HG02938 (cell line): Measurements from ENCODE around the gene CBS.
"Not testable (repeated sequence)": the region's sequence is repeated elsewhere in the genome, so short reads cannot be mapped to it uniquely, and the experiment has no call there.

Source experiments
- ATAC-seq: cut with Tn5 transposase; IDR thresholded peaks from one replicate; pipeline ENCODE4 v1.9.1; 2021; ENCODE audit warnings: mild to moderate bottlenecking, moderate library complexity; ENCODE audit not compliant: unreplicated experiment

The CBS gene

DNA sequence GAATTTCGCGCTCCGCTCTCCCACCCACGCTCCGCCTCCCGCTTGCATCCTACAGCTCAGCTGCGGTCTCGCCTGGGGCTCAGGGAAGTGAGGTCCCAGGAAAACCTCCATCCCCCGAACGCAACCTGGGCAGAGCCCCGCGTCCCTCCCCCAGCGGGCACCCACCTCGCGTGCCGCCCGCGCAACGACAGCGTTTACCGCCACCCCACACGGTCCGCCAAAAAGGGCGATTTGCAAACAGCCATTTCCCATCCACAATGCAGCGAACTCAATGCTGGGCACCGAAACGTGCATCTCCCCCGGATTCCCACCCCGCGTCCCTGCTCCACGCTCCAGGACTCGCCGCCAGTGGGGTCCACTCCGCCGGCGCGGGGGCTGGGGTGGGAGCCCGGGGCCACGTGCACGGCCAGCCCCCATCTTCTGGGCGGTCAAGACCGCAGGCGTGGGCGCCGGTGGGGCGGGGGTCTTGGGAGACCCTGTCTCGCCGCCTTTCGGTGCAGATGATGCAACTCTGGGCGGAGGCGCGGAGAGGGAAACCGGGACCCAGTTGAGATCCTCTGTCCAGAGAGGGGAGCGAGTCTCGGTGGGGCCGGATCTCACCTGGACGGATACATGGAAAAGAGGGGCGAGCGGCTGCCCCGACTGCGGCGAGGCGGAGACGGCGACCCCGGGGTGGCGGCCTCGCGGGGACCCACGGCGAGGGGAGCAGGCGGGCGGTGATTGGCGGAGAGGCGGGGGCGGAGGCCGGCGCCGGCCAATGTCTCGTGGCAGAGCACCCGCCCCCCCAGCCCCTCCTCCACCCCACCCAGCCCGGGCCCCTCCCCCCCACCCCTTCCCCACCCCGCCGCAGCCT, at the start of gene CBS:
CBS (minus strand) TSS at position 666 of the 853 bp plus-strand sequence. CDS start 3,642 bp downstream, outside the sequence.
- ATAC-seq: not testable (repeated sequence)

DNA sequence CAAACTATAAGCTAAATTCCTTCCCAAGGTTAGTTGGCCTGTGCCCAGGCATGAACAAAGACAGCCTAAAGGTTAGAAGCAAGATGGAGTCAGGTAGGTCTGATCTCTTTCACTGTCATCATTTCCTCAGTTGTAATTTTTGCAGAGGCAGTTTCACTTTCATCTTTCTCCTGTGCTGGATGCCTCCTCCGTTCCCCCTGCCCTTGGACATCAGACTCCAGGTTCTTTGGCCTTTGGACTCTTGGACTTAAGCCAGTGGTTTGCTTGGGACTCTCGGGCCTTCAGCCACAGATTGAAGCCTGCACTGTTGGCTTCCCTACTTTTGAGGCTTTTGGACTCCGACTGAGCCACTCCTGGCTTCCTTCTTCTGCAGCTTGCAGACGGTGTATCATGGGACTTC, 40.3 kb upstream of the CBS start:
- ATAC-seq: not testable (repeated sequence)

DNA sequence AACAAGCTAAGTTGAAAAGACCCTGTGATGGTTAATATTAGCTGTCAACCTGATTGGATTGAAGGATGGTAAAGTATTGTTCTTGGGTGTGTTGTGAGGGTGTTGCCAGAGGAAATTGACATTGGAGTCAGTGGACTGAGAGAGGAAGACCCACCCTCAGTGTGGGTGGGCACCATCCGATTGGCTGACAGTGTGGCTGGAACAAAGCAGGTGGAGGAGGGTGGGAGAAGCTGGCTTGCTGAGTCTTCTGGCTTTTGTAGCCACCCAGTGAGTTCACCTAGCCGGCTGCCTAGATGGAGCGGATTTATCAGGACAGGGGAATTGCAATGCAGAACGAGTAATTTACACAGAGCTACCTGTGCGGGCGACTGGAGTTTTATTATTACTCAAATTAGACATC, 38.8 kb upstream of the CBS start:
- not testable (repeated sequence) for ATAC-seq

DNA sequence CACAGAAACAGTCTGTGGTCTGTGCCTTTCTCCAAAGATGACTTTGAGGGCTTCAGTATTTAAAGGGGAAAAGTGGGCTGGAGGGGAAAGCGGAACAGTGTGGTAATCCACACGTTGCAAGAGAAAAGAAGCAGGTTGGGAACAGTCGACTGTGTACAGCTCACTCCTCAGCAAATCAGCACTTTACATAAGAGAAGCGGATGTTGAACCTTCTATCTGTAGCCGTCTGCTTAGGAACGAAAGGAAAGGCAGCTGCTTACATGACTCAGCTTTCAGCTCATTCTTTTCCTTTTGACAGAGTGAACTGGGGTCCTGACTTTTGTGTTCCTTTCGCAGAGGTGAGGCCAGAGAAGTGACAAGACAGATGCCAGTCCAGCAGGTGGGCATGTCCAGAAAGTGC, 33.4 kb upstream of the CBS start:
- ATAC-seq: not testable (repeated sequence)

DNA sequence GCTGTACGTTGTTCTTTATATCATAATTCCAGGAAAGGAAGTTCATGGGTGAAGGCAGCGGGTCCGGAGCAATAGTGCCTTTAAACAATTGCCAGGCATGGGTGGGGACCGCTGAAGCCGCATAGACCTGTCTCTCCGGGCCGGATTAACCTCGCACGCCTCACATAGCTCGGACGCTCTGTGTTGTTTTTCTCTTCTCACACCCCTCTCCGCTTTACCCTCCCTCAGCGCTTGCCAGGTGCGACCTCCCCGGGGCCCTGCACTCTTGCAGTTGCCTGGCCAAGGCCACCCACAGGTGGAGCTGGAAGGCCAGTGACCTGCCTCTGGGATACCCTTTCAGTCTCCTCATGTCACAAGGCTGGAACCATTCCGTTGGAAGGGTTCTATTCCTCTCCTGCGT, 32.5 kb upstream of the CBS start:
- ATAC-seq: not testable (repeated sequence)

DNA sequence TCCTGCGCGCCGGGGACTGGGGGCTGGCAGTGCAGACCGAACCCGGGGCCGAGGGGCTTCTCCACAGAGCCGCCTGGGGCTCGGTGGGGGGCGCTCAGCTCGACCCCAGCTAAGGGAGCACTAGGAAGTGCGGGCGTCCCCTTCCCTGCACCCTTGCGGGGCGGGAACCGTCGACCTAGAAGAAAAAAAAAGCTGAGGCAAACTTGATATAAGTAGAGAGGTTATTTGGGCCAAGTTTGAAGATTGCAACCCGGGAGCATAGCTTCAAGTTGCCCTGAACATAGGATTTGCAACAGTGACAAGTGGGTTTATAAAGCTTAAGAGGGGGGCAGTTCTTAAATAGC, 32.1 kb upstream of the CBS start:
- ATAC-seq: not testable (repeated sequence)

DNA sequence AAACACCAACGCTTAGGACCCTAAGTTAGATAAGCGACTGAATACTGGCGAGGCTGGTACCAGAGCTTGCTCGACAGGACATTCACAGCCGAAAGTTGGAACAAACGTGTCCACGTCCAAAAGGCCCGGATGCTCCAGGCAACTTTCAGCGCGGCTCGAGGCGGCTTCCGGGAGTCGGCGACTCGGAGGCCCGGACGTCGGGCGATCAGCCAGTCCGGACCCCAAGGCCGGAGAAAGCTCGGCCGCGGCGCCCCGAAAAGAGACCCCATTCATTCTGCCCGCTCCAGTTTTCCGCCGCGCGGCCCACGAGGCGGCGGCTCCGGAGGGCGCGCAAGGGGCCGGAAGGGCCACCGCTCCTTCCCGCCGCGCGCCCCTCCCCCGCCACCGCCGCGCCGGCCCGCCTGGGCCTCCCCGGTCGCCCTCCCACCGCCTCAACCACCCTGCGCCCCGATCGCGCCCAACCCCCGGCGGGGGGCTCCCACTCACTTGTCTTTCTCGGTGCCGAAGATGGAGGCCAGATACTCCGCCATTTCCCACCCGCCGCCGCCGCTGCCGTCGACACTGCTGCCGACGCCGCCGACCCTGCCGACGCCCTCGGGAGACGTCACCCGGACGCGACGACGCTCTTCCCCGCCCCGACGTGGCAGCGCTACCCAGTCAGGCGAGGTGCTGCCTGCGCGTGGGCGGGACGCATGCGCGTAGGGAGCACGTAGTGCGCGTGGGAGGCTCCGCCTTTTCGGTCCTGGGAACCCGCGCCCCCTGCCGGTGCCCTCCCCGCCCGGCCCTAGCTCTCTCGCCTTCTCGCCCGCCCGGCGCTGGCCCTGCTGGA, 31.5 kb upstream of the CBS start, which contains the start of gene U2AF1:
U2AF1 (minus strand) TSS at position 606 of the 829 bp plus-strand sequence; CDS start at position 530, 76 bp downstream.
- ATAC-seq: peak; percentile 63

DNA sequence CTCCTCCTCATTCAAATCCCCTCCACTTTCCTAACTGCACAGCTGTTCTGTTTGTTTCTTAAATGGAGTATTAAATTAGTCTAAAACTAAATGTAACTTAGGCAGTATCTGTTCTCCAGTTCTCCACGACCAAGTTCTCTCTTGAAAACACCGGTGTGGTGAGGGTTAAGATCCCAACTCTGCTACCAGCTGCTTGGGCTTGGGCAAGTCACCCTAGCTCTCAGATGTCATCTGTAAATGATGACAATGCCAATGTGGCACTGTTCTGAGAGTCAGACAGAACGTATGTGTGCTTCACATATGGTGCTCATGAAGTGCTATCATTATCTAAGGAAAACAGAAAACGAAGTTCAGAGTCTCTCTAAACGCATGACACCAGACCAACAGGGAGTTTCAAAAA, 29.0 kb upstream of the CBS start:
- not testable (repeated sequence) for ATAC-seq

DNA sequence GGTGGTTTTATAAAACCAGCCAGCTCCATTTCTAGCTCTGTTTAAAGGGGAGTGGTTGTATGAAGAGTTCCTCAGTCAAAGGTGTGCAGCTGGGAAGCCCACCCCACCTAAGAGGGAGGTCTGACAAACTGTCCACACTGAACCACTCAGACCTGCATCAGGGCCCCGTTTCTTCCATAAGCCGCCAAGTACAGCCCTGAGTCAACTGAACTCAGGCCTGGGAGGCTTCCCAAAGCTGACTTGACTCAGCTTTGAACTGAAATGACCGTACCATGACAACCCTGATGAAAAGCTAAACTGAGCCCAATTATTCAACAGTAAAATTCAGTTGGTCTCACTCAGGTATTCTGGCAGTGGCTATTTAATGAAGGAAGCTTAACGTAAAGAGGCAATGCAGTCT, 26.6 kb upstream of the CBS start:
- ATAC-seq: not testable (repeated sequence)

DNA sequence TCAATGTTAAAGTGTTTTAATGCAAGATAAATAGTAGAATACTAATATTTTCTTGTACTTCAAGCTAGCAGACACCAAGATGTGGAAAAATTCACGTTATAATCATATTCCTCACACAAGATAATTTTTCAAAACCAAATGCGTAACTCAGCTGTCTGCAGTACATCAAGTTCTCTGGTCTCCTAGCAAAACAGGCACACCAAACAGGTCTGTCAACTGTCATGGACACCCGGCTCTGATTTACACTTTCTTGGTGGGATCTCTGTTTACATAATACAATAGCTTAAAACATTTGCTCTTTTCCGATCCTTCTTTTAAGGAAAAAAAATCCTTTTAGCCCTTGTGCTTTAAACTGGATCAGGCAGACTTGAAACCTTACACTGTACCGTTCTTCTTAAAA, 26.0 kb upstream of the CBS start:
- not testable (repeated sequence) for ATAC-seq

DNA sequence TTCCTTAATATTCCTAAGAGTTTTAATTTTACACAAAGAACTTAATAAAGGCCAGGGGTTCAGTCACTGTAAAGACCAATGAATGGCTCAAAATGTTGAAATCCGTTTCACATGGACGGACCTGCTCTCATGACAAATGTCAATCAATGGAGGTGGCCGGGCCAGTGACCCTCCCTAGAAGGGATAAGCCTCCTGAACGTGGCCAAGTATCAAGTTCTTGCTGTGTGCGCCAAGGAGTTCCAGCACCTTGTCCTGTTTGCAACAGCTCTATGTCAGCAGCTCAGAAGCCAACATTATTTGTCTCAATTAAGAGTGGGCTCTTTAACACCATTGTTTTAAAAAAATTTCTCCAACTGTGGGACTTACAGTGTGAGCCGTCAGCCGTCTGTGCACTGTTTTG, 25.4 kb upstream of the CBS start:
- ATAC-seq: not testable (repeated sequence)

DNA sequence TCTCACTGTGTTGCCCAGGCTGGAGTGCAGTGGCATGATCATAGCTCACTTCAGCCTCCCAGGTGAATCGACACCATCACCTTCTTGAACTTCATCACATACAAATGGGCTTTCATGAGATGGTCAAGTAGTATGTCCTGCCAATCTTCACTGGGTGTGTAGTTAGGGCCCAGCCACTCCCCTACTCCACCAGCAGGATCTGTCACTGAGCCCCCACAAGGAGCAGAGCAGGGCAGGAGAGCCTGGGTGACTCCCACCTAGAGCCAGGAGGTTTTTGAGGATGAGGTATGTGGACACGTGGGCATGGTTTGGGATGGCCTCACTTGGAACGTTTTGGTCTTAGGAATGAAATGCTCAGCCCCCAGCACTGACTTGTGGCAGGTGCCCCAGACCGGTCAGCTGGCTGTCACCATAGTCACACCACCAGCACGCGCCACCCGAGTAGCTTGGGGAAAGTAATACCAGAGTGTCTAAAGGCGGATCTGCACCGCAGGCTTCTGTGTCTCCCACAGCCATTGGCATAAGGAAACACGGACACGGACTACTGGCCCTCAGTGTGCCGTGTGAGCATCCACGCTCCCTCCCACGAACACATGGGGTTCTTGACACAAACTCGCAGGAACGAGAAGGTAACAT, 16.5 kb upstream of the CBS start:
- ATAC-seq: not testable (repeated sequence)

DNA sequence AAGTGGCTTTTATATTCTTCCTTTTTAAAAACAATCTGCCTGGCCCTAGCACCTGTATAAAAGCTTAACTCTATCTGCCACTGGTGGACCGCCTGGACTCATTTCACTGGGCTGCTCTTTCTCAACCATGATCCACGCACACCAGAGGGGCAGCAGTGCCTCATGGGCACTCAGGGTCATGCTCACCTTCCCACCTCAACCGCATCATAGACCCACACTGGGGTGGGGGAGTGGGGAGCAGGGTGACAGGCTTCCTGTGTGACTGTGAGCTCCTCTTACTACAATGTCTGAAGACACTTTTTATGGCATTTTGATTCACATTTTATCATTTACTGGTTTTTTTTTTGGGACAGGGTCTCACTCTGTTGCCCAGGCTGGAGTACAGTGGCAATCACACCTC, 15.3 kb upstream of the CBS start:
- ATAC-seq: not testable (repeated sequence)

DNA sequence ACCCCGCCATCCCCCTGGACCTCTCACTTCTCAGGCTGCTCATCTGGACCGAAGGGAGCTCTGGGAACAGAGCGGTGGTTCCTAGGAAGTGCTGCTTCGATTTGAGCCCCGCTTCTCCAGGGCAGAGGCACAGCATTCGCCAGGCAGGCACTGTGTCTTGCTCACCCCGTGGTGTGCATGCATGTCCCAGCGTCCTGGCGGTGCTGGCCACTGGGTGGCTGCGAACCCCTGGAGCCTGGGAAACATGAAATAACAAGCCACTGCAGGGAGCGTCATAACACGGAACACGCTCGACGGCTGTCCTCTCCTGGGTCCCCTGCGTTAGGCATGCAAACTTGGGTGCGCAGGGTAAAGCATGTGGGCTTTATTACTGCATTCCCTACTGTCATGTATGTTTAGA, 13.8 kb upstream of the CBS start:
- not testable (repeated sequence) for ATAC-seq

DNA sequence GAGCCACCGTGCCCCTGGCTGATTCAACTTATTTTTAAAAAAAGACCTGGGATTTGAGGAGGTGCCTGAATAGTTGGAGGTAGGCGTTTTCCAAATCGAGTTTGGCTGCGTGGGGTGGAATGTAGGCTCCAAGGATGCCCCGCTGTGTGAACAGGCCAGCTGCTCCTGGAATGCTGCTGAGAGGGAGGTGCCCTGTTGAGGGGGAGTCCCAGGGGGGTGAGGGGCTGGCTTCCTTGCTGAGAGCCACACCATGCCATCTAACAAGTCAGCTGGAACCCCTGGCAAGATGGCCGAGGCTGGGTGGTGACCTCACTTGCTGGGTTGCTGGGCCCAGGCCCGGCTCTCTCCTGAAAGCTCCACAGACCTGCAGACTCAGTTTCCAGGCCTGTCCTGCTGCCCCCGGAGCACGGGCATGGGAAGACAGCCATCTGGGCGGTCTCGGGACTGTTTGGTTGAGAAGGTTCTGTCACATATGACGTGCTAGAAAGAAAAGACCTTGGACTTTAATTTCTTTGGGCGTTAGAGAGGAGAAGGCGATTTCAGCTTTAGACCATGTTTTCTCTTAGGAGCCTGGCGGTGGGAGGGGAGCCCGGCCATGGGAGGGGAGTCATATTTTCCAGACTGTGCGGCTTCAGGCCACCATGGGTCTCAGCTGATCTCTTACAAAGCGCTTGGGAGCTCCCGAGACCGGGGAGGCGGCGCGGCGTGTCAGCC, 7.1 kb upstream of the CBS start:
- ATAC-seq: not testable (repeated sequence)

DNA sequence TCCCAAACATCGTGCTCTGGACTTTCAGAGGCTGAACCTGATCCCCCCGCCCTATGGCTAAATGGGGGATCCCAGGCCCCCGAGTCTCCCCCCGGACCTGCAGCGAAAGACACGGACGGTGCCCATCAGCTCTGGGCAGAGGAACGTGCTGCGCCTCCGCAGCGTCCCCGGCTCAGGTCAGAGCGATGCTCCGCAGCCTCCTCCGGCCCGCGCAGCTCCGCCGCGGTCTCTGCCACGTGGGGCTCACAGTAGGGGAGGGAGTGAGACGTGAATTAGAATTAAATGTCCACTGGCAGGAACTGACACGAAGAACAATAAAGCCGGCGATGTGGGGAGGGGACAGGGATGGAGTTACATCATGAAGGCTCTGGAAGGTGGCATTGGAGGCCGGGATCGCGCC, 1.0 kb upstream of the CBS start:
- not testable (repeated sequence) for ATAC-seq

DNA sequence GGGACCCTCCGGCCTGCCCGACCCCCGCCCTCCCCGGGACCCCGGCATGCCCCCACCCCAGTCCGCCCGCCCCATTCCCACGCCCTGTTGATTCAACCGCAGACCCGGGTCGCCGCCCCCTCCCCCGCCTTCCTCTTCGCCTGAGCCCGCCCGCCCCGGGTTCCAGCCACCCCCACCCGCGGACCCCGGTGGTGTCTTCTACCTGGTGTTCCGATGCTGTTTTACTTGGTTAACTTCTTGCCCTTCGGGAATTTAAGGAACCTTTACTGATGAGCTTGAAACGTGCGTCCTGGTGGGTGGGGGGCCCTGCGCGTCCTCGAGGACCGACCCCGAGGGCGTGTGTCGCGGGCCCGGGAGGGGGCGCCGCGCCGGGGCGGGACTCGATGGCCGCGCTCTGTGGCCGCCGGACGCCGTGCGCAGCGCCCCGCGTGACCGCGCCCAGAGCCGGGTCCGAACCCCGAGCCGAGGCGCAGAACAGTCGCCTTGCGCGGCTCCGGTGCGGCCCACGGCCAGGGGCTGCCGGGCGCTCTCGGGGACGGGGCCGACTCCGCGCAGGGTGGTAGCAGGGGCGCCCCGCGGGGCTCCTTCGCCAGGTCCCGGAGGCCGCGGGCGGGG, 495 bp upstream of the CBS start:
- ATAC-seq: not testable (repeated sequence)

DNA sequence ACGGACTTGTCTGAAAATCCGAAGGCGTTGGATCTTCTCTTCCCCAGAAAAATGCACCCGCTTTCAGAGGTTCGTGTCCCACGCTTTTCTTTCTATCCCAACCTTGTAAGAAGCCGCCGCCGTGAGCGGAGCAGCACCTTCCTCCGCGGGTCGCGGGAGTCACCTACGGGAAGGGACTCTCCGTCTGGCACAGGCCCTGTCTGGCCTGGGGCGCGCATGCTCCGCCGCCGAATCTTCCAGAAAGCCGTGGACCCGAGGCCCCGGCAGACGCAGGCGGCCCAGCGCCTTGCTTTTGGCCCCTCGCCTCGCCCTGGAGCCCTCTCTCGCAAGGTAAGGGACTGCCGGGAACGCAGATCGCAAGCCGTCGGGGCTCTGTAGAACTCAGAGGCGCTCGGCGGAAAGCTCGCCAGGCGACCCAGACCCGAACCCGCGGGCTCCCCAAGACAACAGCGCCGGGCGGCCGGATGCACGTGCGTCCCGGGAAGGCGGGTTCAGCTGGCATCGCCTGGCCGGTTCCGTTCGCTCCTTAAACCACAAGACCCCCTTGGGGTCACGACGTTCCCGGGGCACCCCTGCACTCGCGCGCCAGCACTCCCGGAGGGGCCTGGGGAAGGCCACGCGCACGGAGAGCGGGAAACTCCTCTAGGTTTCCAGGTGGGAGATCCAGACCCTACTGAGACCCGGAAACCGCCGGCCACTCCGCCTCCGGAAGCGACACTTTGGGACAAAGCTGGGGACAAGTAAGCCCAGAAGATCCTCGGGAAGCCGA, 1.1 kb downstream of the CBS start:
- ATAC-seq: not testable (repeated sequence)

DNA sequence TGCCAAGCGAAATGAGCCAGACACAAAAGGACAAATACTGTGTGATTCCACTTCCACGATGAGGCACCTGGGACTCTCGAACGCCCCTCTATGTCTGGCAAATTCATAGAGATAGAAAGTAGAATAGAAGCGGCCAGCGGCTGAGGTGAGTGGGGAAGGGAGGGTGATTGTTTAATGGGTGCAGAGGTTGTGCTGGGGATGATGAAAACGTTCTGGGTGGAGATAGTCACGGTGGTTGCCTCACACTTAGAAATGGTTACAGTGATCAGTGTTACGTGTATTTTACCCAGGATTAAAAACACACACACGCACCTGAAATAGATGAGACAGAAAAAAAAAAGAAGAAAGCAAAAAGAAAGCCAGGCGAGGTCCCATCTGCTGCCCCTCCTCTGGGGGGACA, 2.9 kb downstream of the CBS start:
- not testable (repeated sequence) for ATAC-seq
